Thyroid gland (tissue), 4 donors: ENCODE measurements around the gene CYP2A6.

Experiments used
- CTCF ChIP-seq, 6 experiments: fragments of 200-600 bp in 3 of 6; fragments of 450-650 bp in 3 of 6; sonication (generic) in 3 of 6; IDR thresholded peaks; one replicate each; pipeline ENCODE4 v1.5.1; 2016 to 2019; ENCODE audit warnings: antibody characterized with exemption in 6 of 6, mild to moderate bottlenecking in 2 of 6, inconsistent platforms in 1 of 6, moderate library complexity in 1 of 6
- POLR2A ChIP-seq, 2 donors: fragments of 450-650 bp; IDR thresholded peaks; one replicate each; pipeline ENCODE4 v1.6.1; 2017; ENCODE audit warnings: antibody characterized with exemption in 2 of 2, mild to moderate bottlenecking in 2 of 2, moderate library complexity in 1 of 2

GRCh38 chr19:40858109-40858508 is 7.9 kb upstream of the CYP2A6 start:
- no peak for TF ChIP-seq CTCF (IDR thresholded peaks at IDR 0.05)
- TF ChIP-seq POLR2A (IDR thresholded peaks at IDR 0.05) = no peak
